Mesendoderm (in vitro differentiated cells): ENCODE data around the gene KIRREL2.
"Not testable (repeated sequence)": the region's sequence is repeated elsewhere in the genome, so short reads cannot be mapped to it uniquely, and the experiment has no call there.

Experiments
- DNase-seq: peaks from one replicate; pipeline ENCODE4 v3.0.0; 2013
- H2AK5ac ChIP-seq: 2 replicates; pipeline ENCODE4 v1.6.1; 2013; ENCODE audit warnings: low read length, inconsistent platforms
- H2BK120ac ChIP-seq: 2 replicates; pipeline ENCODE4 v1.6.1; 2013; ENCODE audit warnings: low read depth, mild to moderate bottlenecking, low read length, moderate library complexity, mixed read lengths
- H2BK15ac ChIP-seq: replicated peaks from 2 replicates; pipeline ENCODE4 v1.6.1; 2013; ENCODE audit warnings: low read depth, mild to moderate bottlenecking, moderate library complexity
- H2BK5ac ChIP-seq: 2 replicates; pipeline ENCODE4 v1.6.1; 2013; ENCODE audit warnings: low read length, inconsistent platforms
- H3K18ac ChIP-seq: 2 replicates; pipeline ENCODE4 v1.6.1; 2013; ENCODE audit warnings: mild to moderate bottlenecking, low read length, mixed read lengths
- H3K23ac ChIP-seq: one replicate; pipeline ENCODE4 v1.6.1; 2013; ENCODE audit warnings: low read length
- H3K27ac ChIP-seq: 2 replicates; pipeline ENCODE4 v1.5.1; 2013; ENCODE audit warnings: low read depth, mild to moderate bottlenecking, inconsistent platforms, low read length, moderate library complexity
- H3K27me3 ChIP-seq: 2 replicates; pipeline ENCODE4 v1.6.1; 2013; ENCODE audit warnings: low read length, control low read depth, mild to moderate bottlenecking, inconsistent platforms; ENCODE audit not compliant: insufficient read depth, poor library complexity
- H3K36me3 ChIP-seq: 2 replicates; pipeline ENCODE4 v1.6.1; 2013; ENCODE audit warnings: low read length, inconsistent platforms; ENCODE audit not compliant: control insufficient read depth, insufficient read depth
- H3K4ac ChIP-seq: one replicate; pipeline ENCODE4 v1.6.1; 2013; ENCODE audit warnings: low read depth, mild to moderate bottlenecking, low read length, moderate library complexity
- H3K4me1 ChIP-seq: 2 replicates; pipeline ENCODE4 v1.6.1; 2013; ENCODE audit warnings: low read depth, low read length, inconsistent platforms; ENCODE audit not compliant: control insufficient read depth
- H3K4me2 ChIP-seq: 2 replicates; pipeline ENCODE4 v1.6.1; 2013; ENCODE audit warnings: low read length
- H3K4me3 ChIP-seq: 2 replicates; pipeline ENCODE4 v1.5.1; 2013; ENCODE audit warnings: mild to moderate bottlenecking, low read length
- H3K56ac ChIP-seq: one replicate; pipeline ENCODE4 v1.6.1; 2013; ENCODE audit warnings: low read length
- H3K79me1 ChIP-seq: 2 replicates; pipeline ENCODE4 v1.6.1; 2013; ENCODE audit warnings: low read length, inconsistent platforms
- H3K79me2 ChIP-seq: 2 replicates; pipeline ENCODE4 v1.6.1; 2013; ENCODE audit warnings: mild to moderate bottlenecking, low read length; ENCODE audit not compliant: control insufficient read depth, insufficient read depth
- H3K9ac ChIP-seq: 2 replicates; pipeline ENCODE4 v1.6.1; 2013; ENCODE audit warnings: low read length, inconsistent platforms
- H4K5ac ChIP-seq: one replicate; pipeline ENCODE4 v1.6.1; 2013; ENCODE audit warnings: low read length
- H4K8ac ChIP-seq: one replicate; pipeline ENCODE4 v1.6.1; 2013; ENCODE audit warnings: low read depth, mild to moderate bottlenecking, control low read depth, low read length, moderate library complexity
- WGBS: extraction: QIAGEN DNeasy Blood & Tissue Kit; methylation state at CpG from one replicate; pipeline ENCODE4 v1.1.7; 2013; ENCODE audit warnings: low lambda C conversion rate, missing lambda C conversion rate; ENCODE audit not compliant: insufficient coverage; ENCODE audit errors: extremely low coverage; 5-methylcytosine and 5-hydroxymethylcytosine counted together

The KIRREL2 gene

GRCh38 chr19:35830986-35831385 lies 25.7 kb upstream of the KIRREL2 start:
- WGBS, result no CpG with 5 or more reads among the region's 18 CpGs

DNA sequence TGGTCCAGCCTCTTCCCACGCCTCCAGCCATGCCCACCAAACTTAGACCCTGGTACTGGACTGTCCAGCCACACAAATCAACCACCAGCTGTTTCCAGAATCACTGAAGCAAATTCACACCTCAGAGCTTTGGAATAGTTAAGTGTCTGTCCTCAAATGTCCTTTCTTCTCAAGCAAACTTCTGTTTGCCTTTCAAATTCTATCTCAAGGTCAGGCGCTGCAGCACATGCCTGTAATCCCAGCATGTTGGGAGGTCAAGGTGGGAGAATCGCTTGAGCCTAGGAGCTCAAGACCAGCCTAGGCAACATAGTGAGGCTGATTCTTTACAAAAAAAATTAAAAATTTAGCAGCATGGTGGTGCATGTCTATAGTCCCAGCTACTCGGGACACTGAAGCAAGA lies 24.7 kb upstream of the KIRREL2 start:
- no peak overlapping the region for H3K4me2 ChIP-seq
- H2AK5ac ChIP-seq, result no peak overlapping the region
- no peaks in the 10 kb centered on the region for H3K27me3 ChIP-seq
- no peak overlapping the region for H3K4ac ChIP-seq
- H3K23ac ChIP-seq, result no peak overlapping the region
- no peak overlapping the region for H4K5ac ChIP-seq
- DNase-seq, result no peak
- H3K18ac ChIP-seq, result no peak overlapping the region
- WGBS, result no CpG with 5 or more reads among the region's 4 CpGs
- no peak overlapping the region for H2BK120ac ChIP-seq
- H3K36me3 ChIP-seq, result no peaks in the 10 kb centered on the region
- no peaks in the 10 kb centered on the region for H3K4me1 ChIP-seq
- H2BK15ac ChIP-seq, result no peak overlapping the region
- no peak overlapping the region for H3K9ac ChIP-seq
- no peaks in the 10 kb centered on the region for H3K79me2 ChIP-seq
- H3K27ac ChIP-seq, result no peak overlapping the region
- no peaks in the 10 kb centered on the region for H3K79me1 ChIP-seq
- no peak overlapping the region for H3K56ac ChIP-seq
- no peak overlapping the region for H4K8ac ChIP-seq
- no peak overlapping the region for H3K4me3 ChIP-seq
- H2BK5ac ChIP-seq, result no peak overlapping the region

More at GRCh38 chr19:35830986-35831385, 25.7 kb upstream of the KIRREL2 start:
- no peak overlapping the region for H2AK5ac ChIP-seq
- no peak overlapping the region for H3K4me2 ChIP-seq
- H3K4me1 ChIP-seq, result no peaks in the 10 kb centered on the region
- H2BK5ac ChIP-seq, result no peak overlapping the region
- no peaks in the 10 kb centered on the region for H3K36me3 ChIP-seq
- H3K79me1 ChIP-seq, result no peaks in the 10 kb centered on the region
- no peak overlapping the region for H3K4me3 ChIP-seq
- no peaks in the 10 kb centered on the region for H3K27me3 ChIP-seq
- no peak overlapping the region for H2BK120ac ChIP-seq
- H3K56ac ChIP-seq, result no peak overlapping the region
- H3K79me2 ChIP-seq, result no peaks in the 10 kb centered on the region
- H3K4ac ChIP-seq, result no peak overlapping the region
- H2BK15ac ChIP-seq, result no peak overlapping the region
- H3K9ac ChIP-seq, result no peak overlapping the region
- no peak overlapping the region for H3K18ac ChIP-seq
- H3K27ac ChIP-seq, result no peak overlapping the region
- no peak overlapping the region for H4K8ac ChIP-seq
- H3K23ac ChIP-seq, result no peak overlapping the region
- DNase-seq, result no peak
- H4K5ac ChIP-seq, result no peak overlapping the region

- no peak overlapping the region for H3K9ac ChIP-seq
- H3K27ac ChIP-seq, result no peak overlapping the region
- H3K79me1 ChIP-seq, result no peaks in the 10 kb centered on the region
- no peak overlapping the region for H3K23ac ChIP-seq
- no peak overlapping the region for H3K56ac ChIP-seq
- H2BK15ac ChIP-seq, result no peak overlapping the region
- H4K8ac ChIP-seq, result no peak overlapping the region
- no peak overlapping the region for H3K18ac ChIP-seq
- no peaks in the 10 kb centered on the region for H3K4me1 ChIP-seq
- H2BK5ac ChIP-seq, result no peak overlapping the region
- no peaks in the 10 kb centered on the region for H3K36me3 ChIP-seq
- H3K27me3 ChIP-seq, result no peaks in the 10 kb centered on the region
- H3K4me2 ChIP-seq, result no peak overlapping the region
- H3K79me2 ChIP-seq, result no peaks in the 10 kb centered on the region
- H2BK120ac ChIP-seq, result no peak overlapping the region
- DNase-seq, result no peak
- no peak overlapping the region for H2AK5ac ChIP-seq
- WGBS, result no CpG with 5 or more reads among the region's 7 CpGs
- no peak overlapping the region for H4K5ac ChIP-seq
- no peak overlapping the region for H3K4ac ChIP-seq
- H3K4me3 ChIP-seq, result no peak overlapping the region
Observed at GRCh38 chr19:35833972-35834371, 22.7 kb upstream of the KIRREL2 start.

GRCh38 chr19:35836096-35836495 lies 20.6 kb upstream of the KIRREL2 start:
- not testable (repeated sequence) for H3K27ac ChIP-seq, H4K5ac ChIP-seq, H3K4me2 ChIP-seq, H3K79me2 ChIP-seq, H3K27me3 ChIP-seq, H4K8ac ChIP-seq, H3K18ac ChIP-seq, H3K56ac ChIP-seq, H3K4me3 ChIP-seq, H2AK5ac ChIP-seq, H3K4ac ChIP-seq, H3K79me1 ChIP-seq, H2BK120ac ChIP-seq, H2BK15ac ChIP-seq, H3K23ac ChIP-seq, H3K36me3 ChIP-seq, DNase-seq, H3K4me1 ChIP-seq, H3K9ac ChIP-seq, H2BK5ac ChIP-seq
- no CpG with 5 or more reads among the region's 11 CpGs for WGBS

- Histone ChIP-seq H3K4me3 (no peak overlapping the region), H3K18ac (no peak overlapping the region), H3K9ac (no peak overlapping the region), H3K79me2 (no peaks in the 10 kb centered on the region), H4K8ac (no peak overlapping the region), H3K56ac (no peak overlapping the region), H3K4ac (no peak overlapping the region), H3K4me1 (no peaks in the 10 kb centered on the region), H3K79me1 (no peaks in the 10 kb centered on the region), H2AK5ac (no peak overlapping the region), H4K5ac (no peak overlapping the region), H3K27ac (no peak overlapping the region), H3K36me3 (no peaks in the 10 kb centered on the region), H3K4me2 (no peak overlapping the region), H3K23ac (no peak overlapping the region), H2BK15ac (no peak overlapping the region), H2BK120ac (no peak overlapping the region), H3K27me3 (peaks cover 19% of the 10 kb centered on the region), H2BK5ac (no peak overlapping the region)
- no peak for DNase-seq
- no CpG with 5 or more reads among the region's 13 CpGs for WGBS
Observed at GRCh38 chr19:35841961-35842595, 14.6 kb upstream of the KIRREL2 start.

GRCh38 chr19:35842666-35843272 lies 13.9 kb upstream of the KIRREL2 start:
- no peaks in the 10 kb centered on the region for H3K79me2 ChIP-seq
- no CpG with 5 or more reads among the region's 4 CpGs for WGBS
- no peak overlapping the region for H4K8ac ChIP-seq
- H3K4me3 ChIP-seq, result no peak overlapping the region
- H2BK5ac ChIP-seq, result no peak overlapping the region
- H3K79me1 ChIP-seq, result no peaks in the 10 kb centered on the region
- H3K4me1 ChIP-seq, result no peaks in the 10 kb centered on the region
- no peak overlapping the region for H2BK15ac ChIP-seq
- H4K5ac ChIP-seq, result no peak overlapping the region
- H3K18ac ChIP-seq, result no peak overlapping the region
- H3K56ac ChIP-seq, result no peak overlapping the region
- no peak overlapping the region for H3K9ac ChIP-seq
- H2BK120ac ChIP-seq, result no peak overlapping the region
- H3K23ac ChIP-seq, result no peak overlapping the region
- H3K27me3 ChIP-seq, result peaks cover 19% of the 10 kb centered on the region
- no peak overlapping the region for H3K27ac ChIP-seq
- DNase-seq, result no peak
- no peak overlapping the region for H3K4ac ChIP-seq
- H3K36me3 ChIP-seq, result no peaks in the 10 kb centered on the region
- no peak overlapping the region for H2AK5ac ChIP-seq
- no peak overlapping the region for H3K4me2 ChIP-seq
